Panc1 (cell line): Measurements from ENCODE around the gene GTF2A1L.

ENCODE experiments used
- CTCF ChIP-seq: fragments of 450-650 bp; IDR thresholded peaks from 2 replicates; pipeline ENCODE4 v1.5.1; 2017; ENCODE audit warnings: mild to moderate bottlenecking
- POLR2AphosphoS5 ChIP-seq: IDR thresholded peaks from 2 replicates; pipeline ENCODE4 v1.6.1; 2012; ENCODE audit warnings: mild to moderate bottlenecking, low read depth, low read length, moderate library complexity
- REST ChIP-seq, 2 experiments: IDR thresholded peaks; 2 replicates each; pipeline ENCODE4 v1.6.1; 2011 to 2012; ENCODE audit warnings: low read depth in 2 of 2, control low read depth in 1 of 2, low read length in 1 of 2, mild to moderate bottlenecking in 1 of 2, moderate library complexity in 1 of 2; ENCODE audit not compliant: insufficient read depth in 1 of 2
- SIN3A ChIP-seq: IDR thresholded peaks from 2 replicates; pipeline ENCODE4 v1.6.1; 2012; ENCODE audit warnings: low read depth, mild to moderate bottlenecking, low read length, moderate library complexity, borderline replicate concordance; ENCODE audit not compliant: insufficient read depth

- TF ChIP-seq CTCF = no peak
- TF ChIP-seq SIN3A = no peak
- no peak for TF ChIP-seq POLR2AphosphoS5
- TF ChIP-seq REST (IDR thresholded peaks at IDR 0.05; ENCODE audit: insufficient read depth in 1 of 2, low read depth in 2 of 2, low read length in 1 of 2) = no peak
Measured at GRCh38 chr2:48712151-48712550, 94.5 kb downstream of the GTF2A1L start.
